Activated CD4-positive, CD25-positive, alpha-beta regulatory T cell treated with anti-CD3 and anti-CD28 coated beads, Interleukin-2, amount 50 U/mL, for 16 hours (primary cell): Measurements from ENCODE around the gene MAGEA2B.
"Not testable (repeated sequence)": the region's sequence is repeated elsewhere in the genome, so short reads cannot be mapped to it uniquely, and the experiment has no call there.

Experiments used
- DNase-seq: peaks from one replicate; pipeline ENCODE4 v3.0.0-alpha.2; 2020; ENCODE audit warnings: low read depth, low spot score

The MAGEA2B gene

GRCh38 chrX:152754871-152755270 lies 40.4 kb downstream of the MAGEA2B start:
- DNase-seq, result not testable (repeated sequence)

GRCh38 chrX:152758918-152759317 lies 44.5 kb downstream of the MAGEA2B start, which contains the start of gene CSAG3:
Gene CSAG3, plus strand, starts transcription at chrX:152759218.
- not testable (repeated sequence) for DNase-seq

- DNase-seq, result not testable (repeated sequence)
These were observed 45.1 kb downstream of the MAGEA2B start for GRCh38 chrX:152759544-152759943.

GRCh38 chrX:152761582-152761981 lies 47.2 kb downstream of the MAGEA2B start:
- not testable (repeated sequence) for DNase-seq

GRCh38 chrX:152766562-152766961 lies 52.1 kb downstream of the MAGEA2B start:
- DNase-seq, result not testable (repeated sequence)
